Muscle layer of colon (tissue), 2 donors: ENCODE measurements around the gene RAB33B.
"Not testable (repeated sequence)": the region's sequence is repeated elsewhere in the genome, so short reads cannot be mapped to it uniquely, and the experiment has no call there.

Experiments
- H3K27ac ChIP-seq: one replicate; pipeline ENCODE4 v1.7.0; 2013; ENCODE audit warnings: low read depth, mild to moderate bottlenecking, low read length, moderate library complexity
- H3K27me3 ChIP-seq, 2 donors: one replicate each; pipeline ENCODE4 v1.7.0; 2013; ENCODE audit warnings: low read length in 2 of 2, mild to moderate bottlenecking in 2 of 2; ENCODE audit not compliant: insufficient read depth in 2 of 2, control insufficient read depth in 1 of 2
- H3K36me3 ChIP-seq: one replicate; pipeline ENCODE4 v1.7.0; 2013; ENCODE audit warnings: mild to moderate bottlenecking, low read length; ENCODE audit not compliant: insufficient read depth
- H3K4me1 ChIP-seq: one replicate; pipeline ENCODE4 v1.7.0; 2013; ENCODE audit warnings: mild to moderate bottlenecking, low read length; ENCODE audit not compliant: insufficient read depth
- H3K4me3 ChIP-seq, 2 donors: one replicate each; pipeline ENCODE4 v1.7.0; 2013; ENCODE audit warnings: low read length in 2 of 2, low read depth in 1 of 2, mild to moderate bottlenecking in 1 of 2, moderate library complexity in 1 of 2
- H3K9ac ChIP-seq: one replicate; pipeline ENCODE4 v1.7.0; 2013; ENCODE audit warnings: low read length
- H3K9me3 ChIP-seq: one replicate; pipeline ENCODE4 v1.7.0; 2013; ENCODE audit warnings: mild to moderate bottlenecking, low read length
- donor health status: abdominal sarcoma.
- donor health status: Adenocarcinoma of cecum.

The RAB33B gene

GRCh38 chr4:139465922-139466321 lies 12.0 kb downstream of the RAB33B start:
- H3K4me1 ChIP-seq, result no peaks in the 10 kb centered on the region
- H3K4me3 ChIP-seq, result no peak overlapping the region
- no peaks in the 10 kb centered on the region for H3K27me3 ChIP-seq
- H3K36me3 ChIP-seq, result no peaks in the 10 kb centered on the region
- no peak overlapping the region for H3K27ac ChIP-seq
- H3K9me3 ChIP-seq, result no peaks in the 10 kb centered on the region
- H3K9ac ChIP-seq, result no peak overlapping the region

GRCh38 chr4:139468756-139469155 lies 14.8 kb downstream of the RAB33B start:
- H3K9ac ChIP-seq, H3K9me3 ChIP-seq, H3K27me3 ChIP-seq, H3K36me3 ChIP-seq, H3K27ac ChIP-seq, H3K4me3 ChIP-seq, H3K4me1 ChIP-seq: not testable (repeated sequence)

DNA sequence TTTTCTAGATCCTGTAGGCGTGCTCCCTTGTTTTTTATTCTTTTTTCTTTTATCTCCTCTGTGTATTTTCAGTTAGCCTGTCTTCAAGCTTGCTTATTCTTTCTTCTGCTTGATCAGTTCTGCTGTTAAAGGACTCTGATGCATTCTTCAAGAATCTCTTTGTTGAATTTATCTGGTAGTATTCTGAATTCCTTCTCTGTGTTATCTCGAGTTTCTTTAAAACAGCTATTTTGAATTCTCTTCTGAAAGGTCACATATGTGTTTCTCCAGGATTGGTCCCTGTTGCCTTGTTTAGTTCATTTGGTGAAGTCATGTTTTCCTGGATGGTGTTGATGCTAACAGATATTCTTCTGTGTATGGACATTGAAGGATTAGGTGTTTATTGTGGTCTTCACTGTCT lies 15.3 kb downstream of the RAB33B start:
- no peak overlapping the region for H3K4me3 ChIP-seq
- H3K27ac ChIP-seq, result no peak overlapping the region
- no peak overlapping the region for H3K9ac ChIP-seq
- peaks cover 10% of the 10 kb centered on the region for H3K36me3 ChIP-seq
- H3K27me3 ChIP-seq, result no peaks in the 10 kb centered on the region
- peaks cover 4% of the 10 kb centered on the region for H3K9me3 ChIP-seq
- H3K4me1 ChIP-seq, result no peaks in the 10 kb centered on the region

DNA sequence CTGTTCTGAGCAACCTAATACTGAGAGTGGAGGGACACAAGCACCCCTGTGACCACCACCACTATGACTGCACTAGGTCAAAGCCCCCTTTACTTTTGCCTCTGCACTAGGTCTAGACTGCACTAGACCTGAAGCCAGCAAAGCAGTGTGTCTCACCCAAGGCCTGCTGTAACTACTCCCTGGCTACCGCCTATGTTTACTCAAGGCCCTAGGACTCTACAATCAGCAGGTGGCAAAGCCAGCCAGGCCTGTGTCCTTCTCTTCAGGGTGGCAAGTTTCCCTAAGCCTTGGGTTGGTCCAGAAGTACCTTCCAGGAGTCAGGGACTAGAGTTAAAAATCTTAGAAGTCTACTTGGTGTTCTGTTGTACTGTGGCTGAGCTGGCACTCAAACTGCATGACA lies 15.9 kb downstream of the RAB33B start:
- no peak overlapping the region for H3K4me3 ChIP-seq
- no peak overlapping the region for H3K27ac ChIP-seq
- H3K27me3 ChIP-seq, result no peaks in the 10 kb centered on the region
- H3K36me3 ChIP-seq, result peaks cover 10% of the 10 kb centered on the region
- peaks cover 4% of the 10 kb centered on the region for H3K9me3 ChIP-seq
- no peaks in the 10 kb centered on the region for H3K4me1 ChIP-seq
- H3K9ac ChIP-seq, result no peak overlapping the region

- no peaks in the 10 kb centered on the region for H3K4me1 ChIP-seq
- H3K9me3 ChIP-seq, result peaks cover 4% of the 10 kb centered on the region
- H3K27me3 ChIP-seq, result no peaks in the 10 kb centered on the region
- no peak overlapping the region for H3K9ac ChIP-seq
- H3K4me3 ChIP-seq, result no peak overlapping the region
- H3K36me3 ChIP-seq, result peaks cover 10% of the 10 kb centered on the region
- H3K27ac ChIP-seq, result no peak overlapping the region
Observed at GRCh38 chr4:139470295-139470694, 16.4 kb downstream of the RAB33B start.

DNA sequence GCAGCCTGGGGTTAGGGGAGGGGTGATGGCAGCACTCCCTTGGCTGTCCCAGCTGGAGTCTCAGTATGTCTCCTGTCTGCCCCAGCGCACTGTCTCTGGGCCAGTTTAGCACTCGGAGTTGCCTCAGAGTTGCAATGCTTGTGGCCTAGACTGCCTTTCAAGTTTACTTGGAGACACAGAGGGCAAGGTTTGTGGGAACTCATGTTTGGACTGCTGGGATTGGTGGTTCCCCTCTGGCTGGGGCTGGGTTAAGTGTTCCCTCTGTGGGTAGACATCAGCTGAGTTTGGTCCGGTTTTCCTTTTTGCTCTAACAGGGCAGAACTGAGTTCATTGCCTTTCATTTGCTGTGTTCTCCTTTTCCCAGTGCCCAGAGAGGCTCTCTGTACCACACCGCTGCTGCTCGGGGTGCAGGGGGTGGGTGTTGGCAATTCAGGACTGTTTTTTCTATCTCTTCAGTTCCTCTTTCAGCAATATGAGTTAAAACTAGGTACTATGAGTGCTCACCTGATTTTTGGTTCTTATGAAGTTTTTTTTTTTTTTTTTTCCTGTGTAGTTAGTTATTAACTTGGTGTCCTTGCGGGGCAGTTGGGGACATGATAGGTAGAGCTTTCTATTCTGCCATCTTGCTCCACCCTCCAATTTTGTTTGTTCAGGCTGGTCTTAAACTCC lies 17.2 kb downstream of the RAB33B start:
- Histone ChIP-seq H3K4me1 (no peaks in the 10 kb centered on the region), H3K27me3 (no peaks in the 10 kb centered on the region), H3K36me3 (peaks cover 10% of the 10 kb centered on the region), H3K9ac (no peak overlapping the region), H3K9me3 (peaks cover 4% of the 10 kb centered on the region), H3K4me3 (no peak overlapping the region), H3K27ac (no peak overlapping the region)

GRCh38 chr4:139472852-139473251 lies 18.9 kb downstream of the RAB33B start:
- peaks cover 10% of the 10 kb centered on the region for H3K36me3 ChIP-seq
- H3K27ac ChIP-seq, result no peak overlapping the region
- no peak overlapping the region for H3K9ac ChIP-seq
- H3K4me1 ChIP-seq, result no peaks in the 10 kb centered on the region
- no peaks in the 10 kb centered on the region for H3K27me3 ChIP-seq
- H3K4me3 ChIP-seq, result no peak overlapping the region
- peaks cover 4% of the 10 kb centered on the region for H3K9me3 ChIP-seq

DNA sequence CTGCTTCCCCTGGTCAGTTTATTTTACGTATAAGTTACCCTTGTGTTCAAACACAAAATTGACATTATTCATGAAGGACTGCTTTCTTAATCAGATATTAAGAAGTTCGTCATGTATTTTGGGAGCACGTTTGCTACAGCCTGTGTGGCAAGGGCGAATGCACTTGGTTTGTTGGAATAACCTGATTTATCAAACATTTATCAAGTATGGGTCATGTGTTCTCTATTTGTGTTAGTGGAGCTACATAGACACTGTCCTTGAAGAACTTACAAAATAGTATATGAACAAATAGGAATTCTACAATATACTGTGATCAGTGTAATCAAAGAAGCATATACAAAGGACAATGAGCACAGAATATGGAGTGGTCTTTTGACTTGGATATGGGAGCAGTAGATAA lies 22.4 kb downstream of the RAB33B start:
- no peak overlapping the region for H3K27ac ChIP-seq
- H3K9me3 ChIP-seq, result peaks cover 4% of the 10 kb centered on the region
- no peaks in the 10 kb centered on the region for H3K27me3 ChIP-seq
- no peak overlapping the region for H3K9ac ChIP-seq
- H3K4me3 ChIP-seq, result no peak overlapping the region
- no peaks in the 10 kb centered on the region for H3K4me1 ChIP-seq
- peaks cover 10% of the 10 kb centered on the region for H3K36me3 ChIP-seq

DNA sequence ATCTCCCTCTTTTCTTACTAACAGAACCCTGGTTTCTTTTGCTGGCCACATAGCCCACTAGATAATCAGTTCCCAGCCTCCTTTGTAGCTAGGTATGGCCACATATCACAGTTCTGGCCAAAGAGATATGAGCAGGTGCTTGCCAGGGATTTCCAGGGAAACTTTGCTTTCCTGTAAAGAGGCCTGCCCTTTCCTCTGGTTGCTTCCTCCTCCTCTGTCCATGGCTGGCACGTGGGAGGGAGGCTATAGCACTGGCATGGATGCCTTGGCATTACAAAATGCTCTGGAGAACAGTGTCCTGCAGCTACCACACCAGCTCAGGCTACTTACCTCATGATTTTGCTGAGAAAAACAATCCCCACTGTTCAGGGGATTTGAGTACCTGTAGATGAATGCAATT lies 27.5 kb downstream of the RAB33B start:
- Histone ChIP-seq H3K36me3 (no peaks in the 10 kb centered on the region), H3K9me3 (no peaks in the 10 kb centered on the region), H3K9ac (no peak overlapping the region), H3K4me1 (no peaks in the 10 kb centered on the region), H3K27me3 (no peaks in the 10 kb centered on the region), H3K27ac (no peak overlapping the region), H3K4me3 (no peak overlapping the region)

- no peak overlapping the region for H3K27ac ChIP-seq
- no peak overlapping the region for H3K9ac ChIP-seq
- no peaks in the 10 kb centered on the region for H3K4me1 ChIP-seq
- no peaks in the 10 kb centered on the region for H3K27me3 ChIP-seq
- H3K9me3 ChIP-seq, result no peaks in the 10 kb centered on the region
- H3K36me3 ChIP-seq, result no peaks in the 10 kb centered on the region
- no peak overlapping the region for H3K4me3 ChIP-seq
Observed at GRCh38 chr4:139483000-139483399, 29.1 kb downstream of the RAB33B start.

DNA sequence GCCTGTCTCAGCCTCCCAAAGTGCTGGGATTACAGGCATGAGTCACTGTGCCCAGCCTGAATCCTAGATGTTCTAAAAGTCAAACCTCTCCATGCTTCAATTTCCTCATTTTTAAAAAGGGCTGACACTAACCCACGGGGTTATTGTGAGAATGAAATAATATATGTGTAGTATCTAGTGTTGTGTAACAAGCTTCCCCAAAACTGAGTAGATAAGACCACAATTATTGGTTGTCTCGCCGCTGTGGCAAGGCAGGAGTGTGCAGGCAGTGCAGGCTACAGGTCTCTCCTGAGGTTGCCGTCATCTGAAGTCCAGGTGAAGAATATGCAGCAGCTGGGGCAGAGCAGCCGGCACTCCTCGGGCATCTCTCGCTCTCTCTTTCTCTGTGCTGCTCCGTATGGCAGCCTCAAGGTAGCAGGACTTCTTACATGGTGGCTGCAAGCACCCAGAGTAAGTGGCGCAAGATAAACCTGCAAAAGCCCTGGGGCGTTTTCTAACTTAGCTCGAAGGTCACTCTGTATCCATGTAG lies 30.9 kb downstream of the RAB33B start:
- no peaks in the 10 kb centered on the region for H3K9me3 ChIP-seq
- H3K27ac ChIP-seq, result no peak overlapping the region
- no peak overlapping the region for H3K9ac ChIP-seq
- H3K36me3 ChIP-seq, result no peaks in the 10 kb centered on the region
- no peaks in the 10 kb centered on the region for H3K4me1 ChIP-seq
- no peak overlapping the region for H3K4me3 ChIP-seq
- H3K27me3 ChIP-seq, result no peaks in the 10 kb centered on the region

- Histone ChIP-seq H3K9ac (no peak overlapping the region), H3K36me3 (no peaks in the 10 kb centered on the region), H3K27me3 (no peaks in the 10 kb centered on the region), H3K27ac (no peak overlapping the region), H3K9me3 (no peaks in the 10 kb centered on the region), H3K4me1 (no peaks in the 10 kb centered on the region), H3K4me3 (no peak overlapping the region)
Observed at GRCh38 chr4:139488442-139488841, 34.5 kb downstream of the RAB33B start.
